Stimulated activated CD4-positive, alpha-beta T cell treated with anti-CD3 and anti-CD28 coated beads, Interleukin-1b, Interleukin-23, amount 100 ng/mL, for 48 hours (primary cell): ENCODE results near the gene TUBB4B.

ENCODE experiments used
- DNase-seq: peaks from one replicate; pipeline ENCODE4 v3.0.0-alpha.2; 2020

Gene TUBB4B

GRCh38 chr9:137226338-137227053 is 14.6 kb upstream of the TUBB4B start:
- no peak for DNase-seq

- DNase-seq: peak; percentile 83
These were observed 13.8 kb upstream of the TUBB4B start, which contains the start of gene RNF224 for GRCh38 chr9:137227054-137227852. Gene RNF224, plus strand, starts transcription at chr9:137227502. Its CDS starts 834 bp downstream, at chr9:137228336.

- DNase-seq: no peak
These were observed 13.1 kb upstream of the TUBB4B start for GRCh38 chr9:137227853-137228505.

- DNase-seq: no peak
These were observed 12.6 kb upstream of the TUBB4B start for GRCh38 chr9:137228506-137228967.

- DNase-seq: no peak
These were observed 11.9 kb upstream of the TUBB4B start for GRCh38 chr9:137228968-137229896.

GRCh38 chr9:137229903-137230704 is 11.0 kb upstream of the TUBB4B start:
- DNase-seq: no peak

- no peak for DNase-seq
These were observed 10.2 kb upstream of the TUBB4B start, which contains the start of gene SLC34A3 for GRCh38 chr9:137230705-137231371. Gene SLC34A3, plus strand, starts transcription at chr9:137230901. Its CDS starts 802 bp downstream, at chr9:137231703.

GRCh38 chr9:137231372-137232039 is 9.6 kb upstream of the TUBB4B start:
- no peak for DNase-seq

- no peak for DNase-seq
These were observed 9.0 kb upstream of the TUBB4B start for GRCh38 chr9:137232101-137232500.

GRCh38 chr9:137232510-137232909 is 8.6 kb upstream of the TUBB4B start:
- DNase-seq: no peak

GRCh38 chr9:137233143-137233980 is 7.7 kb upstream of the TUBB4B start:
- no peak for DNase-seq

- no peak for DNase-seq
These were observed 6.9 kb upstream of the TUBB4B start for GRCh38 chr9:137234055-137234697.

- DNase-seq: no peak
These were observed 6.2 kb upstream of the TUBB4B start for GRCh38 chr9:137234758-137235423.

GRCh38 chr9:137235424-137236237 is 5.5 kb upstream of the TUBB4B start:
- DNase-seq: no peak

GRCh38 chr9:137236238-137236935 is 4.7 kb upstream of the TUBB4B start:
- peak; percentile 89 for DNase-seq

- DNase-seq: no peak
These were observed 4.1 kb upstream of the TUBB4B start for GRCh38 chr9:137236936-137237421.
